K562 (cell line): ENCODE measurements around the gene HAPSTR1. TPM values are rescaled to one million over a fixed set of nuclear protein-coding genes. Genes with fewer than 3 reads are reported as not detected.

ENCODE experiments used
- ATAC-seq: fragments of 200-7000 bp; cut with Tn5 transposase; 3 replicates; pipeline ENCODE4 v1.9.1; 2020; ENCODE audit warnings: moderate library complexity
- BruUV-seq: library from RNA; stranded (reverse); fragments of 400-500 nt; replicated peaks from 2 replicates; lab custom pipeline; 2021; lab: Mats Ljungman, UMichigan
- CTCF ChIA-PET: fragments of 300-600 bp; formaldehyde crosslinking; extraction: SDS; loops from one replicate; lab custom pipeline; 2021; ENCODE audit warnings: low intra/inter-chr PET ratio; lab: Yijun Ruan, JAX
- POLR2A ChIA-PET: fragments of 300-600, 350-650 bp; sonication (Branson Sonifier 250); formaldehyde crosslinking; extraction: SDS; loops from one replicate; lab custom pipeline; 2021; ENCODE audit warnings: antibody characterized with exemption, inconsistent platforms; lab: Yijun Ruan, JAX
- DNase-seq, 4 experiments: peaks; one replicate each; pipeline versions ENCODE4 v3.0.0 to v3.0.0-alpha.2; 2011 to 2018; ENCODE audit warnings: low spot score in 3 of 4, mixed read lengths in 3 of 4; ENCODE audit errors: extremely low read depth in 1 of 4
- FAIRE-seq: peaks from 2 replicates; lab custom pipeline; 2011; peaks lifted over from hg19 to GRCh38; lab: Jason Lieb, UNC
- H2AFZ ChIP-seq: 2 replicates; pipeline ENCODE4 v1.6.0; 2011; ENCODE audit warnings: low read depth, low read length, control low read depth, inconsistent platforms
- H3K27ac ChIP-seq: fragments of 200-600 bp; 3 replicates; pipeline ENCODE4 v1.8.0; 2011; ENCODE audit warnings: low read depth, mild to moderate bottlenecking, control low read depth, inconsistent platforms, low read length, moderate library complexity, mixed read lengths; ENCODE audit errors: extremely low read depth
- H3K27me3 ChIP-seq, 2 experiments: fragments of 300-600 bp in 1 of 2; 2 replicates in 1 of 2; 3 replicates in 1 of 2; pipeline versions ENCODE4 v1.6.0 to v1.8.0; 2011; ENCODE audit warnings: inconsistent platforms in 2 of 2, low read length in 2 of 2, mild to moderate bottlenecking in 1 of 2, mixed read lengths in 1 of 2, moderate library complexity in 1 of 2; ENCODE audit not compliant: control insufficient read depth in 2 of 2, insufficient read depth in 2 of 2
- H3K36me3 ChIP-seq: fragments of 300-600 bp; 3 replicates; pipeline ENCODE4 v1.8.0; 2011; ENCODE audit warnings: mild to moderate bottlenecking, low read length, inconsistent platforms; ENCODE audit not compliant: control insufficient read depth, insufficient read depth
- H3K4me1 ChIP-seq, 2 experiments: fragments of 200-600 bp in 1 of 2; replicated peaks in 1 of 2; 2 replicates in 1 of 2; 3 replicates in 1 of 2; pipeline versions ENCODE4 v1.5.1 to v1.8.0; 2011; ENCODE audit warnings: inconsistent platforms in 2 of 2, low read length in 2 of 2, mild to moderate bottlenecking in 1 of 2, mixed read lengths in 1 of 2, moderate library complexity in 1 of 2; ENCODE audit not compliant: control insufficient read depth in 2 of 2, insufficient read depth in 2 of 2
- H3K4me2 ChIP-seq: 2 replicates; pipeline ENCODE4 v1.6.1; 2011; ENCODE audit warnings: low read length, control low read depth, inconsistent platforms, mixed read lengths; ENCODE audit not compliant: insufficient read depth
- H3K4me3 ChIP-seq: fragments of 200-600 bp; sonication (generic), shearing (Covaris generic); 2 replicates; pipeline ENCODE4 v1.5.1; 2016; ENCODE audit warnings: control low read depth, inconsistent platforms
- H3K79me2 ChIP-seq: fragments of 200-600 bp; 3 replicates; pipeline ENCODE4 v1.8.0; 2011; ENCODE audit warnings: low read length, inconsistent platforms; ENCODE audit not compliant: control insufficient read depth, insufficient read depth
- H3K9ac ChIP-seq, 2 experiments: 2 replicates each; pipeline versions ENCODE4 v1.6.0 to v1.6.1; 2011; ENCODE audit warnings: low read depth in 2 of 2, low read length in 2 of 2, control low read depth in 1 of 2, inconsistent platforms in 1 of 2, mild to moderate bottlenecking in 1 of 2, mixed read lengths in 1 of 2; ENCODE audit not compliant: insufficient read depth in 1 of 2
- H3K9me1 ChIP-seq: one replicate; pipeline ENCODE4 v1.6.0; 2011; ENCODE audit warnings: inconsistent platforms, mild to moderate bottlenecking, low read length, moderate library complexity; ENCODE audit not compliant: control insufficient read depth, insufficient read depth
- H3K9me3 ChIP-seq: replicated peaks from 2 replicates; pipeline ENCODE4 v1.5.1; 2011; ENCODE audit warnings: low read depth, low read length, inconsistent platforms; ENCODE audit not compliant: control insufficient read depth, insufficient read depth
- H4K20me1 ChIP-seq: replicated peaks from 2 replicates; pipeline ENCODE4 v1.6.1; 2011; ENCODE audit warnings: low read length, inconsistent platforms, mixed read lengths; ENCODE audit not compliant: control insufficient read depth, insufficient read depth
- ETV5 ChIP-seq: sonication (generic); formaldehyde crosslinking; IDR thresholded peaks from 2 replicates; pipeline ENCODE4 v1.4.0; 2020; ENCODE audit warnings: low read depth, mild to moderate bottlenecking, missing genetic modification reagents
- KAT7 ChIP-seq: sonication (generic); formaldehyde crosslinking; IDR thresholded peaks from 2 replicates; pipeline ENCODE4 v1.8.0; 2022; ENCODE audit warnings: missing genetic modification reagents, mild to moderate bottlenecking, borderline replicate concordance
- LARP7 ChIP-seq: fragments of 450-650 bp; IDR thresholded peaks from 2 replicates; pipeline ENCODE4 v1.6.1; 2016
- TAF15 ChIP-seq: fragments of 200-400 bp; formaldehyde crosslinking; IDR thresholded peaks from 2 replicates; pipeline ENCODE4 v1.6.1; 2017; ENCODE audit warnings: mild to moderate bottlenecking, low read depth, low read length, moderate library complexity
- ZNF444 ChIP-seq: fragments of 250-450 bp; sonication (Bioruptor Pico); IDR thresholded peaks from 2 replicates; pipeline ENCODE4 v1.4.0; 2020; ENCODE audit warnings: mild to moderate bottlenecking, moderate library complexity
- WGBS: fragments of 100-300 bp; shearing (Covaris generic); methylation state at CpG from one replicate; pipeline ENCODE4 v1.1.6; 2016; ENCODE audit warnings: low coverage, mixed read lengths; ENCODE audit not compliant: insufficient coverage; ENCODE audit errors: missing lambda C conversion rate; 5-methylcytosine and 5-hydroxymethylcytosine counted together
- in situ Hi-C: fragments of 300-500 bp; cut with MboI; formaldehyde crosslinking; loops from 4 replicates; pipeline ENCODE4 v1.15.0; 2018; ENCODE audit warnings: inconsistent platforms, mixed read lengths
- intact Hi-C: fragments of 100-400 bp; cut with micrococcal nuclease; formaldehyde crosslinking; loops from 2 replicates; pipeline ENCODE4 v1.14.2; 2022
- polyA plus RNA-seq, 8 experiments: library from polyadenylated mRNA; depleted of rRNA in 4 of 8; stranded (reverse) in 5 of 8; unstranded in 3 of 8; fragments of >200 nt; fragmentation: Nextera tagmentation in 2 of 8; fragmentation: Illumina TruSeq in 1 of 8; extraction: Ambion mirVana in 2 of 8; extraction: Trizol in 1 of 8; gene quantifications; 2 replicates each; pipeline versions ENCODE4 v1.2.1 to v1.2.3, GENCODE V29; 2011 to 2014; ENCODE audit warnings: inconsistent platforms in 1 of 8, missing spikeins in 1 of 8
- total RNA-seq, 7 experiments: library from RNA; depleted of rRNA in 6 of 7; stranded (reverse); fragments of >200 nt in 6 of 7; fragmentation: Illumina TruSeq in 2 of 7; extraction: Trizol in 2 of 7; gene quantifications; 2 replicates each; pipeline versions ENCODE4 v1.2.1 to v1.2.3, GENCODE V29; 2011 to 2021; ENCODE audit warnings: low replicate concordance in 1 of 7

The HAPSTR1 gene
- total and polyA plus RNA-seq, 9 of the 15 experiments (the other 6 are each of a cell fraction or from before 2014, with no cell fraction given): 10.8 to 67.9 (median 36.5) TPM

GRCh38 chr16:9124444-9124843, 33.0 kb downstream of the HAPSTR1 start:
- intact Hi-C loops: no loop called here
- BruUV-seq: TSS peak; percentile 16
- POLR2A ChIA-PET: interaction anchor here (1.0 to 2.2 kb wide), 4 partner anchors 10 to 22 kb away, joined by 3 to 7 read pairs (median 5); no protein-coding TSS in a partner anchor
- Histone ChIP-seq H3K9me1 (no peaks in the 10 kb centered on the region), H3K9me3 (no peaks in the 10 kb centered on the region), H4K20me1 (peaks cover 19% of the 10 kb centered on the region; the same call in 1 of the 2 replicates), H3K4me3 (no peak overlapping the region), H3K4me1 (peaks cover 10 to 13% of the 10 kb centered on the region in 2 experiments), H3K9ac (no peak overlapping the region), H3K27ac (no peak overlapping the region), H3K27me3 (no peaks in the 10 kb centered on the region), H3K79me2 (peaks cover 16% of the 10 kb centered on the region), H2AFZ (no peak overlapping the region), H3K4me2 (no peak overlapping the region), H3K36me3 (peaks cover 53% of the 10 kb centered on the region; the same call in 2 of the 3 replicates)
- DNase-seq (no peak), ATAC-seq (no peak), FAIRE-seq (no peak)
- in situ Hi-C loops: no loop called here
- CTCF ChIA-PET: no interaction called here
- TF ChIP-seq KAT7 (CRISPR knock-in tag) (no peak), ZNF444 (no peak), TAF15 (no peak), ETV5 (CRISPR knock-in tag) (no peak), LARP7 (no peak)
- WGBS: 90% methylated on average over 7 of the region's 7 CpGs
